ENCODE measurements around the gene LLGL2. TPM values are rescaled to one million over a fixed set of nuclear protein-coding genes. Genes with fewer than 3 reads are reported as not detected.

Gene LLGL2
- total RNA-seq, 4 donors from 2014 or later = 0.78 to 7.1 (median 1.4) TPM

DNA sequence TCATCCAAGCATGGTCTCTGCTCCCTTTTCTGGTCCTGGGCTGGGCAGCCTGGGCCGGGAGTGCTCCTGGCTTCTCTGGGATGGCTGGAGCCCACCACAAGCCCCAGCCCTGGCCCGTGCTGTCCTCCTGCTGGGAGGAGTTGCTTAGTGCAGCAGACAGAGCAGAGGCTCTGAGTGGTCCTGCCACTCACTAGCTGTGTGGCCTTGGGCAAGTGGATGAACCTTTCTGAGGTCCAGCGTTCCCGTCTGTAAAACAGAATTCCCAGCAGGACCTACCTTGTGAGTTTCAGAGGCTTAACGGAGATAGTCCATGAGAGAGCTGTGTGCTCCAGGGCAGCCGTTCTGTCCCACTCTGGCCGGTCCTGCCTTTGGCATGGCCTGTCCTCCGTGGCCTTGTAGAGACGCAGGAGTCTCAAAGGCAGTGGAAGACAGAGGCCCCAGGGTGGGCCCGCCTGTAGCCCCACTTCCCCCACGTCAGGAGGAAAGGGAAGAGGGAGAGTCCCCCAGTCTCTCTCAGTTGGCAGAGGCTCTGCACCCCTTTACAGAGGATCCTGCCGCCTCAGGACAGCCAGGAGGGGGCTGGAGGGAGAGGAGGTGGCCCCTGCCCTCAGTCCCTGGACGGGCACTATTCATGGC is 69.9 kb downstream of the LLGL2 start:
- H3K27me3 ChIP-seq = no peaks in the 10 kb centered on the region
- H3K27ac ChIP-seq = no peak overlapping the region
- intact Hi-C loops (cut with DNase I; ENCODE audit: low total_unique reads) (no loop called here), in situ Hi-C loops (cut with MboI; ENCODE audit: low sequenced_read_pairs in 4 of 4) (loop anchor here in 1 of 4 donors (25.0 kb wide), 1 partner anchor 158 kb away; no protein-coding TSS in a partner anchor)
- H3K4me1 ChIP-seq = no peaks in the 10 kb centered on the region
- no peak overlapping the region for H3K4me3 ChIP-seq
- no peaks in the 10 kb centered on the region for H3K36me3 ChIP-seq
- H3K9me3 ChIP-seq = no peaks in the 10 kb centered on the region
- no peak for TF ChIP-seq POLR2A (IDR thresholded peaks at IDR 0.05)
- no peak for TF ChIP-seq CTCF (IDR thresholded peaks at IDR 0.05 in 4 of 5, conservative IDR thresholded peaks at IDR 0.05 in 1 of 5)
- ATAC-seq = no peak
- DNase-seq = no peak

GRCh38 chr17:75595920-75596313 is 70.4 kb downstream of the LLGL2 start:
- intact Hi-C loops (cut with DNase I; ENCODE audit: low total_unique reads) (no loop called here), in situ Hi-C loops (cut with MboI; ENCODE audit: low sequenced_read_pairs in 4 of 4) (loop anchor here in 1 of 4 donors (25.0 kb wide), 1 partner anchor 159 kb away; no protein-coding TSS in a partner anchor)
- ATAC-seq (no peak), DNase-seq (no peak)
- Histone ChIP-seq H3K27ac (no peak overlapping the region), H3K36me3 (no peaks in the 10 kb centered on the region), H3K9me3 (no peaks in the 10 kb centered on the region), H3K27me3 (no peaks in the 10 kb centered on the region), H3K4me3 (no peak overlapping the region), H3K4me1 (no peaks in the 10 kb centered on the region)
- TF ChIP-seq POLR2A (IDR thresholded peaks at IDR 0.05) = no peak
- no peak for TF ChIP-seq CTCF (IDR thresholded peaks at IDR 0.05 in 4 of 5, conservative IDR thresholded peaks at IDR 0.05 in 1 of 5)

DNA sequence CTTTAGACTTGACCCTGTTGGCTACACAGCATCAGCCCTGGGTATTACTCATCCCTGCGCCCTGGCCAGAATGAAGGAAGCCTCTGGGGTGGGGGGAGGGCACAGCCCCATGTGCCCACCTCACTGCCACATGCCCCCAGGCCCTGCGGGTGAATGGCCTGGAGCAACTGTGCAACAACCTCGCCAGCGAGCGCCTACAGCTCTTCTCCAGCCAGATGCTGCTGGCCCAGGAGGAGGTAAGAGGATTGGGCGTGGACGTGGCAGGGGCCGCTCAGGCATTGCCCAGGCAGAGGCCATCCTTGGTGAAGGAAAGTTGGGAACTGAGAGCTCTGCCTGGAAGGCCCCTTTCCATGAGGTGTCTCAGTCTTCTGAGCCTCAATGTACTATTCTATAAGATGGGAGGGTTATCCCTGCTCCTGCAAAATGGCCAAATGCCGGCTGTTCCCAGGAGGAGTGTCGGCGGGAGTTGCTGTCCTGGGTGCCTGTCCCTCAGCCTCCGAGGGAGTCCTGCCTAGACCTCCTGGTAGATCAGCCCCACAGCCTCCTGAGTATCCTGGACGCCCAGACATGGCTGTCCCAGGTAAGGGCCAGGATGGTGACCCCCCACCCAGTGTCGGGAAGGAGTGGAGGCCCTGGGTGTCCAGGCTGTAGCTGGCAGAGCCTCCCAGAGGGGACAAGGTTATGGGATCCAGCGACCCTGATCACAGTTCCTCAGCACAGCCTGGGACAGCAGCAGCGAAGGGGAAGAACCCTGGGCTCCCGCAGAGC is 71.0 kb downstream of the LLGL2 start:
- H3K36me3 ChIP-seq = no peaks in the 10 kb centered on the region
- no peak overlapping the region for H3K27ac ChIP-seq
- no peak for TF ChIP-seq CTCF (IDR thresholded peaks at IDR 0.05 in 4 of 5, conservative IDR thresholded peaks at IDR 0.05 in 1 of 5)
- intact Hi-C loops (cut with DNase I; ENCODE audit: low total_unique reads) = no loop called here
- H3K4me3 ChIP-seq = no peak overlapping the region
- no peak for DNase-seq
- no peaks in the 10 kb centered on the region for H3K9me3 ChIP-seq
- no peaks in the 10 kb centered on the region for H3K27me3 ChIP-seq
- no peaks in the 10 kb centered on the region for H3K4me1 ChIP-seq
- in situ Hi-C loops (cut with MboI; ENCODE audit: low sequenced_read_pairs in 4 of 4) = loop anchor here in 1 of 4 donors (25.0 kb wide), 1 partner anchor 159 kb away; no protein-coding TSS in a partner anchor
- ATAC-seq = no peak

DNA sequence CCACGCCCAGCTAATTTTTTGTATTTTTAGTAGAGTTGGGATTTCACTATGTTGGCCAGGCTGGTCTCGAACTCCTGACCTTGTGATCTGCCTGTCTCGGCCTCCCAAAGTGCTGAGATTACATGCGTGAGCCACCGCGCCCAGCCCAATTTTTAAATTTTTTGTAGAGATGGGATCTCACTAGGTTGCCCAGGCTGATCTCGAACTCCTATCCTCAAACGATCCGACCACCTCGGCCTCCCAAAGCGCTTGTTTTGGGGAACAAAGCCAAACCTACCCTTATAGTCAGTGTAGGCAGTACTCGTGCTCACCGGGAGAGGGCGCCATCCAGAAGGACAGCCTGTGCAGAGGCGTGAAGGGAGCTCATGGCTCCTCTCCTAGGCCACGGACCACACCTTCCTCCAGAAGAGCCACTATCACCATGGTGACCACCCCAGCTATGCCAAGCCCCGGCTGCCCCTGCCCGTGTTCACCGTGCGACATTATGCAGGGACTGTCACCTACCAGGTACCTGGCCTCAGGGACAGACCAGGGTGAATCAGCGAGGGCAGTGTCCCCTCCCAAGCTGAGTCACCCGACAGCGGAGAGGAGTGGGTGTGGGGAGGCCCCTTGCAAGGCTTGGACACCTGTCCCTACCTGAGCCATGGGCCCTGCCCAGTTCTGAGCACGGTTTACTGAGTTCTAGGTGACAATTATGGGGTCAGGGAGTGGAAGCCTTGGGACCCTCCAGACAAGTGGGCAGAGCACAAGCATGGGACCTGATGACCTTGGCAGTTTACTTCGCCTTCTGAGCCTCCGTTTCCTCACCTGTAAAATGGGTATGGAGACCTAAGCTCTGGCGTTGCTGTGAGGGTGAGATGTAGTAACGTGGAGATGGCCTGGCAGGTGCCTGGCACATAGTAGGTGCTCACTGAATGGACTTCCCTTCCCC is 75.8 kb downstream of the LLGL2 start:
- Histone ChIP-seq H3K27me3 (no peaks in the 10 kb centered on the region), H3K4me3 (no peak overlapping the region), H3K27ac (no peak overlapping the region), H3K36me3 (no peaks in the 10 kb centered on the region), H3K9me3 (no peaks in the 10 kb centered on the region), H3K4me1 (no peaks in the 10 kb centered on the region)
- TF ChIP-seq POLR2A (IDR thresholded peaks at IDR 0.05) (no peak), CTCF (IDR thresholded peaks at IDR 0.05 in 4 of 5, conservative IDR thresholded peaks at IDR 0.05 in 1 of 5) (peak; percentile 28 to 59 (median 55))
- ATAC-seq = peak; percentile 43 to 58
- intact Hi-C loops (cut with DNase I; ENCODE audit: low total_unique reads) = loop anchor here (1.0 kb wide), 1 partner anchor 49 kb away; no protein-coding TSS in a partner anchor
- no peak for DNase-seq
- in situ Hi-C loops (cut with MboI; ENCODE audit: low sequenced_read_pairs in 4 of 4) = no loop called here
